SHP77 treated with DMSO at 0.1 percent for 48 hours (cell line): ENCODE data around the gene VPS45.

ENCODE experiments used
- DNase-seq: peaks from one replicate; lab custom pipeline; 2025; lab: John Stamatoyannopoulos, UW

VPS45 gene

DNA sequence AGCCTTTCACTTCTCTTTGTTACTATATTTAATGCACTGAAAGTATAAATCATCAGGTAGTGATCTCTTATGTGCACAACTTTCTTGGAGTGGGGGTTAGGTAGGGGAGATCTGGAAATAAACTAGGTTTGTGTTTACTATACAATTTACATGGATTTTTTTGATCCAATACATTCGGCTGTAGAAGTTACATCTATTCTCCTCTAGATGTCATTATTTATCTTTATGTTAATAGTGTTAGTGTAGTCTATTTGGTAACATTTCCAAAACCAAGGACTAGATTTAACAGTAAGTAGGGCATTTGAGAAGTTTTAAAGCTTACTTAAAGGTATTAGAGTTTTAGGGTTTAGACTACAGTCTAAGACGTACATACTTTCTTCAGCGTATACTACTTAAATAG lies 5.4 kb downstream of the VPS45 start:
- DNase-seq = no peak

DNA sequence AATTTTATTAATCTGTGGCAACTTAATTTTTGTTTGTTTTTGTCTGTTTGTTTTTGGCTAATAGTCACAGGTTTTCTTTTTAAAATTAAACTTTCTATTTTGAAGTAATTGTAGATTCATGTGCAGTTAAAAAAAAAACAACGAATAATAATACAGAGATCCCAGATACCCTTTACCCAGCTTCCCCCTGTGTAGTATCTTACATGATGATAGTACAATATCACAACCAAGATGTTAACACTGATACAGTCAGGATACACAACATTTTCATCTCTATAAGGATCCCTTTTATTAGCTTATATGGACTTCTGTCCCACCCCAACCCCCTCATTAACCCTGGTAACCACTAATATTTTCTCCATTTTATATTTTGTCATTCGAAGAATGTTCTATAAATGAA lies 5.9 kb downstream of the VPS45 start:
- no peak for DNase-seq

DNA sequence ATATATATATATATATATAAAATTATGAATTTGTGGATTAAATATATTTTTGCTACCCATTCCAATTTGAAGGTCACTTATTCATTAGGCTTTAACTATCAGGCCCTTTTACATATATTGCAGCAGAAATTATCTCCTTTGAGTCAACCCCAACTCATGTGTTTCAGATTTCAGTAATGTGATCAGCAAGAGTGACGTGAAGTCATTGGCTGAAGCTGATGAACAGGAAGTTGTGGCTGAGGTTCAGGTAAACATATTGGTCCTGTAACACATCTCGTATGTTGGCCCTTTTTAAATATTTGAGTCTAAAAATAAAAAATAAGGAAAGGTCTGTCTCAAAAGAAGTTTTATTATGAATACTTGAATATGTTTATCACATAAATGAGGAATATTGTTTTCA lies 8.5 kb downstream of the VPS45 start:
- no peak for DNase-seq

DNA sequence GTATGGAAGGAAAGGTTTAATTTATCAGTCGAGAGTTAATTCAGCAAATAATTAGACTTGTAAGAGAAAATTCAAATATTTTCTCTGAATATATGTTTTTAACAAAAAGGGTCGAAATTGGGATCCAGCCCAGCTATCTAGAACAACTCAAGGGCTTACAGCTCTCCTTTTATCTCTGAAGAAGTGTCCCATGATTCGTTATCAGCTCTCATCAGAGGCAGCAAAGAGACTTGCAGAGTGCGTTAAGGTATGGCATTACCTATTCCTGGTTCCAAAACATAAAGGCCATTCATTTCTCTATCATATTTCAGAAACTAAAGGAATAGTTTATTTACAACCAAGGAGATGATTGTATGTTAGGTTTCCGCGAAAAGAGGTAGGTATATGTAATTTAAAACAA lies 9.4 kb downstream of the VPS45 start:
- no peak for DNase-seq

DNA sequence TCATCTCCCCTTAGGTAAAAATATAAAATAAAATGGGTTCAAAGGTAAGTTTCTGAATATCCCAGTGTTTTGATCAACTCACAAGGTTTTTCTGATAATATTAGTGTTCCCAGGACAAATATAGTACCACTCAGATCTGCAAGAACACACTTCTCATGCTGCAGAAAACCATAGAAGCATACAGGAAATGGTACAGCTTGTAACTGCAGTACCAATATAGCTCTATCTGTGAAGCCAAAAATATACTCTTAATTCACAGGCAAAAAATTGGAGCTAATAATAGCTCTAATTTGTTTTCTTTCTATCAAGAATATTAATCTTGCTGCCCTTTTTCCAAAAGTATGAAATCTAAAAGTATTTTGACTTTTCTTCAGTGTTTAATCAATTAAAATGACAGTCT lies 13.2 kb downstream of the VPS45 start:
- no peak for DNase-seq

GRCh38 chr1:150082494-150082893 lies 14.9 kb downstream of the VPS45 start:
- DNase-seq = no peak

DNA sequence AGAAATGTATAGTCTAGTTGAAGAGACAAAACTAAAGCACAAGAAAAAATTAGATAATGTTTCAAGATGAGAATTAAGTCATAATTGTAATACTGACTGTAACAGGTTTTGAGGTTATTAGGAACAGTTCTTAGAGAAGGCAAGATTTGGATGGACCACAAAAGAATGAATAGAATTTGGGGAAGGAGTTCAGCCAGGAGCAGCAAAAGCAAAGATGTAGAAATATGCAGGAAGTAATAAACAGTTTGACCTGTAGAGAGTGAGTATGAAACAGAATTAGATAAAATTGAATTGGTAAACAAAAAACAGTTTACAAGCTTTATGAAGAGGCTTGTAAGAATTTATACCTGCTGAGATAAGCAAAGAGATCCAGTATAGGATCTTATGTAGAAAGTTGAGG lies 16.3 kb downstream of the VPS45 start:
- no peak for DNase-seq

DNA sequence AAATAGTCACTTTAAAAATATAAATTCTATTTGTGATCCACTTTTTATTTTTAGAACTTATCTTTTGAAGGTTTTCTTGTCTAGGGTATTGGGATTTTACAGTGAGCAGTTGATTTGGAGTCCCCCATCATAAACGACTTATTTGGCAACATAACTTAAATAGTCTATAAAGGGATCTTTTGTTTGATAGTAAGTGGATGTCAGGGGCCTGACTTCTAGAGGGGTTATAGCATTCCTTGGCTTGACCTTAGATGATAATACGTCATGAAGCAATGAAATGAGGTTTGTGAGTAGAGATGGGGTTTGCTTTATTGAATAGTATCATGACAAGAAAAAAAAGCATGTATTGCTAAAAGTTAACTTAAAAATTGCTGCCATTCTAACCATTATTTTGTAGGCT lies 17.8 kb downstream of the VPS45 start:
- no peak for DNase-seq

DNA sequence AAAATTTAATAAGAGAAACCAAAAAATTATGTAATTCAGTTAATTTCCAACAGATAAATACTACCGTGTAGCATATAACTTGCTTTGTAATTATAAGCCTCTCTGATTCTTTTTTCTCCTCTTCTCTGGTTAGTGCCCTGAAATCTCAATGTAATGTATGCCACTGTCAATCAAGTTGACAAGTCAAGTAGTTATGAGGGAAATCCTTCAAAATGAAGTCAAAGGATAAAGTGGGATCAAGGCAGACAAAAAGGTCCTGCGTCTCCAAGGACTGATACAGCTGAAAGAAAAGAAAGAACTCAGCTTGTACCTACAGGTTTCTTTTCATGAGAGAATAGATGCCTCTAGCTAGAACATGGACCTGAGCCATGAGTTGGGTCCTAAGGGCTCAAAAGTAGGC lies 19.8 kb downstream of the VPS45 start:
- DNase-seq = no peak

GRCh38 chr1:150089846-150090520 lies 22.4 kb downstream of the VPS45 start:
- no peak for DNase-seq

DNA sequence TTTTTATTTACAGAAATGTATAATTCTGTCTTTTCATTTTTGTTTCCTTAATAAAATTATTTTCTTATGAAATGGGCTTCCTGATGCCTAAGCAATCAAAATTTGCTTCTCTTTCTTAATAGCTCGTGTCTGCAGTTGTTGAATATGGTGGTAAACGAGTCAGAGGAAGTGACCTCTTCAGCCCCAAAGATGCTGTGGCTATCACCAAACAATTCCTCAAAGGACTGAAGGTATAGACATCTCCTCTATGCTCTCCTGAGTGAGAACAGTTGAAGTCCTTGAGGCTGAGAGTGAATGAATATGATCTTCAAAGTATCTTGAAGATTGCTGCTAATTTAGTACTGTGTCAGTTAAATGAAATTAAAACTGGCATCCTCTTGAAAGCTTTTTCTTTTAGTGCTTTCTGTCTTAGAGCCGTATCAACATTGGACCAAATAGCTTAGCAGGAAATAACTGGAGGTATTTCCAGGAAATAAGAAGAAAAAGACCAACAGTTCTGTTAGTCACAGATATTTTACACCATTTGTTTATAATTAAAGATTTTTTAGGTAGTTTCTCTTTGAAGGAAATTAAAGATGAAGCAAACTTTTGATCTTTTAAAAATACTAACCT lies 24.7 kb downstream of the VPS45 start:
- DNase-seq = no peak

DNA sequence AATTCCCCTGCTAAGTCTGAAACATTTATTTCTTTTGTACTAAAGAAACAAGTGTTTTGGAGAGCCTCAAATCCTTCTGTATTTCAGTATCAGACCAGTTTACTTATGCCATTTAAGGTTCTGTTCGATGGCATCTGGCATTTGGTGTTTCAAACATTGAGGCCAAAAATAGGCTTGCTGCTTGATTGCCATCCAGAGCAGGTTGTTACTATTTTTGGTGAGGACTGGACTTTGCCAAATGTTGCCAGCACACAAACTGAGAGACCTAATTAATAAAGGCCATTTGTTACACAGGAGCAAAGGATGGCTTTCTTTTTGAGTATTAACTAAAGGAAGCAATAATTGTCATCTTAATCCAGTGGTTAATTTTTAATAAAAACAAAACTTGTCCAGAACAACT lies 26.2 kb downstream of the VPS45 start:
- no peak for DNase-seq

DNA sequence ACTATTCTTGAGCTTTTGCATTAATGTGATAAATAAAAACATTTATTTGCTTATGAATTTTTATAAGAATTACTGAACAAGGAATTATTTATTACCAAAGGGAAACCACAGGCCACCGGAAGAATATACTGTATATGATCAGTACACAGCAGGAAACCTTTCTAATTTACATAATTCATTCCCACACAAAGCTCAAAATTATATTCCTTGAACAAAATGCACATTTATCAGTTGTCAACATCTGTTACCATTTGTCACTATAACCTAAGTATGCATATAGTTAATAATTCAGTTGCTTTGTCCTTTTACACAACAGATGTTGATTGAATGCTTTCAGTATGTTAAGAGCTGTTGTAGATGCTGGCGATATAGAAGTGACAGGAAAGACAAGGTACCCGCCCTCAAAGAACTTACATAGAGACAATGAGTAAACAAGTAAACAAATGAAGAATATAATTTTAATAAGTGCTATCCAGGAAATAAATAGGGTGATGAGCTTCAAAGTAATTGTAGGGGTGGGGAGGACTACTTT lies 27.2 kb downstream of the VPS45 start:
- no peak for DNase-seq

DNA sequence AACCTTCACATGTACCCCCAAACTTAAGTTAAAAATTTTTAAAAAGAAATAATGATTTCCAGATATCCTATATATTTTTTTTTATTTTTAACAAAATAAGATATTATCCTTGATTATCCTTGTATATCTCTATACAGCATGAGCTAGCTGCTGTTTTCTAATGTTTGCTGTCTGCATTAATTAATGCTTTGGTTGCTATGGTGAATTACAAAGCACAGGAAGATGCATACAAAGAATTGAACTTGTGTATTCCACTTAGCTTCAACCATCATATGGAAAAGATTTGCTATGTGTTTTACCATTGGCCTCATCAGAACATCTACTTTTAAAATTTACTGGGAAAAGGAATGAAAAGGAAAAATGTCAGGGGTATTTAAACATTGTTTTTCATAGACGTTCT lies 35.4 kb downstream of the VPS45 start:
- DNase-seq = no peak

- DNase-seq = no peak
Measured at GRCh38 chr1:150106341-150106740, 38.8 kb downstream of the VPS45 start.

DNA sequence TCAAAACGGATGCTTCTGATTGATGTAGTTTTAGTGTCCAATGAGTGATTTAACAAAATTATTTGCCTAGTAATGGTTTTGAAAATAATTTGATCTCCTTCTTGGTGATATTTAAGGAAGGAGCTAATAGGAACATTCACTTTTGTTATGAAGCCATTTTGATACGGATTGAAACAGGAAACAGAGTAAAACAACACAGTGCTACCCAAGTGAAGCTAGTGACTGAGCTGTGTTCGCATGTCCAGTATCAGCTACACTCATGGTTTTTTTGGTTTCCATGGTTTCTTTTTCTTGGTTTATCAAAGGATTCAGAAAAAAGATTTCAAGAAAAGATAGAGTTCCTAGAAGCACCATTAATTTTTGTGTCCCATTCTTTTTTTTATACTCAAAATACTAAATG lies 42.0 kb downstream of the VPS45 start:
- no peak for DNase-seq

DNA sequence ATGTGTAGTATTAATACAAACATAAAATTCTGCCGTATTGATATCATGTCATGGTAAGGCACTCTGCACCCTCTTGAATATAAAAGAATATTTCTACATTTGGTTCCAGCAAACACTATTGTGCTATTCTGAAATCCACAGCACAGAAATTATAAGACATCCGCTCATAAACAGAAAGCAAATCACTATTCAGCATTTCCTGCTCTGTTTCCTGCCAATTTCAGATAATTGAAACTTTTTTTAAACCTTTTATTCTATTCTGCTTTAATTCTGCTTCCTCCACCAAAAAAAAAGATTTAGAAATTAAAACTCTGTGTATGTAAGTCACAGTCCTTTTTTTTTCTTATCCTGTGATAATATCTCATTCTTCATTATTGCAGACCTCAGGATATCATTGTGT lies 42.5 kb downstream of the VPS45 start:
- no peak for DNase-seq

DNA sequence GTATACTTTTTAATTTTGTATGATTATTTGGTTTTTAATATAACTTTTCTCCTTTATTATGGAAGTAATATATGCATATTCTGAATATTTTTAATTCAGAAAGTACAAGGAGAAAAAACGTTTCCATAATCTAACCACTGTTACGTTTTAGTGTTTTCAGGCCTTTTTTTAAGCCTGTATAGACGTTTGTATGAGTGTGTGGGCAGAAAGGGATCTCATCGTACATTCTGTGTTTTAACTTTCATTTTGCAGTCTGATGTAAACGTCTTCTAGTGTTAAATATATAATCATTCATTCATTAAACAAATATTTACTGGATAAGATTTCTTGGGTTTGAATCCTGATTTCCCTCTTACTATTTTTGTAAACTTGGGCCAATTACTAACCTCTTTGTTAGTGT lies 44.1 kb downstream of the VPS45 start:
- no peak for DNase-seq

DNA sequence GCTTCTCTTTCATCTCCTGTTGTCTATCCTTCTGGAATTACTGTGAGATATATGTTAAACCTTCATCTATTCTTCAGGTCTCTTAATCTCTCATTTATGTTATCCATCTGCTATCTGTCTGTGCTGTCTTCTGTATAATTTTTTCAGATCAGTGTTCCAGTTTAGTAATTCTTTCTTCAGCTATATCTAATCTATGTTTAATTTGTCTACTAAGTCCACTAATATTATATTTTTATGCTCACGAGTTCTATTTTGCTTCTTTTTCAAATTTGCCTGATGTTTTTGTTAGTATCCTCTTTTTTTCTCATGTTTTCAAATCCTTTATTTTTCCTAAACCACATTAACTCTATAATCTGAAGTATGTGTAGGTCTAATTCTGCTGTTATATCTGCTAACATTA lies 47.5 kb downstream of the VPS45 start:
- DNase-seq = no peak

DNA sequence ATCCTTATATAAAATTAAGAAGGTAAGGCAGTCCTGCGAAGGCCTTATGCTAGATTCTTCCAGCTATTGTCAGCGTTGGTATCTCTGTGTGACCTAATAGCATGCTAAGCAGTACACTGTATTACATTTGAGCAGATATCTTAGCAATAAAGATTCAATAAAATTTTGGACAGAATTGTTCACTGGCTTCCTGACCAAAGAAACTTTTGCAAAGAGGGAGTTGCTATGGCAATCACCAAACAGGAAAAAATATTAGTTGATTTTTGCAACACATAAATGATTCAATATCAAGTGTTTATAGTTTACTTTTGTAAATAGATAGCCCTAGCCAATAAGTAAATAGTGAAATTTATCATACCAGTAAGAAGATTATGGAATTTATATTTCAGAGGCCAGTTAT lies 51.1 kb downstream of the VPS45 start:
- DNase-seq = no peak

- DNase-seq = no peak
Measured at GRCh38 chr1:150121236-150121862, 53.8 kb downstream of the VPS45 start.

DNA sequence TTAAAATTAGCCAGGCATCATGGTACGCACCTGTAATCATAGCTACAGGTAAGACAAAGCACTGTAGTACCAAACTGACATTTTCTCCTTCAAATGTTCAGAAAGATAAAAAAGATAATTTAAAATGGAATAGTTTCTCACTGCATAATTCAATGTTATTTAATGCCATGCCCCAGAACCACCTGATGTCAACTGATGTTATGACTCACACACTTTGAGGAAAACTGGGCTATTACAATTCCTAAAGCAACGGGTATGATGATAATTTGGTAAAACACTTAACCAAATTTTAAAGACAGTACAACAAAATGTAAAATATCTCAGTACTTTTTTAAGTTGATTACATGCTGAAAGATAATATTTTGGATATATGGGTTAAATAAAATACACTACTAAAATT lies 59.2 kb downstream of the VPS45 start:
- DNase-seq = no peak

- no peak for DNase-seq
Measured at GRCh38 chr1:150127464-150127863, 59.9 kb downstream of the VPS45 start.

GRCh38 chr1:150127868-150128267 lies 60.3 kb downstream of the VPS45 start:
- no peak for DNase-seq
